ENCODE data around the gene CHRNA5.

DNA sequence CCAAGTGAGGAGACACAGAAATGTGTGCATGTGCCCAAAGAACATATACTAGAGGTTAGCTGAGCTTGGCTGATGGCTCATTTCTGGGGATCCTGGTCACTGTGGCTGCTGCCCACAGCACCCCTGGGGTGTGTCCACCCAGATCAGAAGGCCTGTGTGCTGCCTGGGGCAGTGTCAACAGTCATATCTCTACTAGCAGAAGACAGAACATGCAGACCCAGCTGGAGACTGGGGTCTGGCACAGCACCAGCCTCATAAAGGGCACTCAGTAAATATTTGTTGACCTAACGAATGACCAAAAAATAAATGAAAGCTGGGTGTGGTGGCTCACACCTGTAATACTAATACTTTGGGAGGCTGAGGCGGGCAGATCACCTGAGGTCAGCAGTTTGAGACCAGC, 39.1 kb downstream of the CHRNA5 start:
- TF ChIP-seq RFX5 (IDR thresholded peaks at IDR 0.05) = no peak
- TF ChIP-seq, protein P1, sequence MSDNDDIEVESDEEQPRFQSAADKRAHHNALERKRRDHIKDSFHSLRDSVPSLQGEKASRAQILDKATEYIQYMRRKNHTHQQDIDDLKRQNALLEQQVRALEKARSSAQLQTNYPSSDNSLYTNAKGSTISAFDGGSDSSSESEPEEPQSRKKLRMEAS (IDR thresholded peaks at IDR 0.05) = no peak

Data from A549 (cell line).